ENCODE results near the gene SSC5D. TPM values are rescaled to one million over a fixed set of nuclear protein-coding genes. Genes with fewer than 3 reads are reported as not detected.
"Not testable (repeated sequence)": the region's sequence is repeated elsewhere in the genome, so short reads cannot be mapped to it uniquely, and the experiment has no call there.

The SSC5D gene
- total and polyA plus RNA-seq, 8 donors: 0.60 to 5.3 (median 1.4) TPM

GRCh38 chr19:55493052-55493644 lies 4.9 kb downstream of the SSC5D start:
- WGBS, 2 donors: 35 to 52% methylated on average over 18 of the region's 18 CpGs
- H3K27me3 ChIP-seq: peaks cover 0 to 4% (median 0%) of the 10 kb centered on the region in 4 donors
- H3K27ac ChIP-seq: peak overlapping the region in 2 of 4 donors; percentile 12 to 19
- ATAC-seq (peak in 2 of 4 donors; percentile 10 to 29), FAIRE-seq (no peak), DNase-seq (peak in 2 of 6 donors; percentile 10 to 46)
- H3K4me1 ChIP-seq: no peaks in the 10 kb centered on the region
- no peaks in the 10 kb centered on the region for H3K9me3 ChIP-seq
- intact Hi-C loops (cut with DNase I): no loop called here
- H3K4me3 ChIP-seq: no peak overlapping the region
- no peaks in the 10 kb centered on the region for H3K36me3 ChIP-seq
- TF ChIP-seq, protein P1, sequence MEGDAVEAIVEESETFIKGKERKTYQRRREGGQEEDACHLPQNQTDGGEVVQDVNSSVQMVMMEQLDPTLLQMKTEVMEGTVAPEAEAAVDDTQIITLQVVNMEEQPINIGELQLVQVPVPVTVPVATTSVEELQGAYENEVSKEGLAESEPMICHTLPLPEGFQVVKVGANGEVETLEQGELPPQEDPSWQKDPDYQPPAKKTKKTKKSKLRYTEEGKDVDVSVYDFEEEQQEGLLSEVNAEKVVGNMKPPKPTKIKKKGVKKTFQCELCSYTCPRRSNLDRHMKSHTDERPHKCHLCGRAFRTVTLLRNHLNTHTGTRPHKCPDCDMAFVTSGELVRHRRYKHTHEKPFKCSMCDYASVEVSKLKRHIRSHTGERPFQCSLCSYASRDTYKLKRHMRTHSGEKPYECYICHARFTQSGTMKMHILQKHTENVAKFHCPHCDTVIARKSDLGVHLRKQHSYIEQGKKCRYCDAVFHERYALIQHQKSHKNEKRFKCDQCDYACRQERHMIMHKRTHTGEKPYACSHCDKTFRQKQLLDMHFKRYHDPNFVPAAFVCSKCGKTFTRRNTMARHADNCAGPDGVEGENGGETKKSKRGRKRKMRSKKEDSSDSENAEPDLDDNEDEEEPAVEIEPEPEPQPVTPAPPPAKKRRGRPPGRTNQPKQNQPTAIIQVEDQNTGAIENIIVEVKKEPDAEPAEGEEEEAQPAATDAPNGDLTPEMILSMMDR (IDR thresholded peaks at IDR 0.05): no peak

DNA sequence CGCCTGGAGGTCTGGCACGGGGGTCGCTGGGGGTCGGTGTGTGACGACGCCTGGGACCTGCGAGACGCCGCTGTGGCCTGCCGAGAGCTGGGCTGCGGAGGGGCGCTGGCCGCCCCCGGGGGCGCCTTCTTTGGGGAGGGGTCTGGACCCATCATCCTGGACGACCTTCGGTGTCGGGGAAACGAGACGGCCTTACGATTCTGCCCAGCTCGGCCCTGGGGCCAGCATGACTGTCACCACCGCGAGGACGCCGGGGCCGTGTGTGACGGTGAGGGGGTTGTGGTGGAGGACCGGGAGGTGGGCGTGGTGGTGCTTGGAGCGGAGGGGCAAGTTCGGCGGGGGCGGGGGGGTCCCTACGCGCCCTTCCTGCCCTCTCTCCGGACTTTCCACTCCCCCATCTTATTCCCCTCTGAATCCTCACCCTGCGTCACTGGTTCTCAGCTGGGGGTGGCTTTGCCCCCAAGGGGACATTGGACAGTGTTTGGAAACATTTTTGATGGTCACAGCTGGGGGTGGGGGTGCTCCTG lies 5.5 kb downstream of the SSC5D start:
- WGBS, 2 donors: 29 to 46% methylated on average over 30 to 33 of the region's 38 CpGs
- TF ChIP-seq, protein P1 (IDR thresholded peaks at IDR 0.05): no peak
- no peaks in the 10 kb centered on the region for H3K36me3 ChIP-seq
- no peak overlapping the region for H3K4me3 ChIP-seq
- H3K9me3 ChIP-seq: no peaks in the 10 kb centered on the region
- ATAC-seq: no peak
- H3K27me3 ChIP-seq: peaks cover 0 to 4% (median 0%) of the 10 kb centered on the region in 4 donors
- peak in 1 of 6 donors; percentile 20 for DNase-seq
- no peak for FAIRE-seq
- intact Hi-C loops (cut with DNase I): no loop called here
- peak overlapping the region in 2 of 4 donors; percentile 12 to 19 for H3K27ac ChIP-seq
- H3K4me1 ChIP-seq: no peaks in the 10 kb centered on the region

DNA sequence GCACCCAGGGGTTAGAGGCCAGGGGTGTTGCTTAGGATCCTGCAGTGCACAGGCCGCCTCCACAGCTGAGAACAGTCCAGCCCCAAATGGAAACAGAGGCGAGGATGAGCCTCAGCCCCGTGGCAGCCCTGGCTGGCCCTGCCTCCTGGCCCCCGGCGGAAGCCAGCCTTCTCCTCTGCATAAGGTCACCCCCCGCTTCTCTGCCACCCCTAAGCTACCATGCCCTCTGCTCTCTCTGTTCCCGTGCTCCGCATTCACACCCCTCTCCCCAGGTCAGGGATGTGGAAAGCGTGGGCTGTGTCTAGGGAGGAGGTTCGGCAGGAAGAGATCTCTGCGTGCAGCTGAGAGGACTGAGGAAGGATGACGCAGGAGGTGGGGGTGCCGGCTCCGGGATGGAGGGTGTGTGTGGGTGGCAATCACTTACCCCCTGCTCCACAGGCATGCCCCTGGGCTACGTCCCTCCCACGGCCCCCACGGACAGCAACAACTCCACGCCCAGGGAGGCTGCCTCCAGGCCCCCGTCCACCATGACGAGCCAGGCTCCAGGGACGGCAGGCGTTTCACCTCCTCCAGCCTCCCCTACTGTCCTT lies 6.0 kb downstream of the SSC5D start:
- DNase-seq (peak in 2 of 6 donors; percentile 31 to 64), FAIRE-seq (no peak), ATAC-seq (peak in 3 of 4 donors; percentile 13 to 36 (median 28))
- intact Hi-C loops (cut with DNase I): no loop called here
- peak overlapping the region in 1 of 4 donors; percentile 19 for H3K27ac ChIP-seq
- H3K4me1 ChIP-seq: no peaks in the 10 kb centered on the region
- peak overlapping the region in 1 of 4 donors; percentile 3 for H3K4me3 ChIP-seq
- H3K36me3 ChIP-seq: no peaks in the 10 kb centered on the region
- peaks cover 0 to 4% (median 0%) of the 10 kb centered on the region in 4 donors for H3K27me3 ChIP-seq
- no peaks in the 10 kb centered on the region for H3K9me3 ChIP-seq
- WGBS, 2 donors: 36 to 45% methylated on average over 22 of the region's 22 CpGs
- TF ChIP-seq, protein P1 (IDR thresholded peaks at IDR 0.05): no peak

- intact Hi-C loops (cut with DNase I): no loop called here
- peaks cover 0 to 1% (median 0%) of the 10 kb centered on the region in 4 donors for H3K27me3 ChIP-seq
- H3K4me1 ChIP-seq: no peaks in the 10 kb centered on the region
- FAIRE-seq (no peak), DNase-seq (peak in 1 of 6 donors; percentile 3), ATAC-seq (no peak)
- no peak overlapping the region for H3K27ac ChIP-seq
- H3K36me3 ChIP-seq: no peaks in the 10 kb centered on the region
- TF ChIP-seq, protein P1 (IDR thresholded peaks at IDR 0.05): no peak
- H3K9me3 ChIP-seq: no peaks in the 10 kb centered on the region
- 67 to 75% methylated on average over 11 of the region's 11 CpGs for WGBS, 2 donors
- H3K4me3 ChIP-seq: no peak overlapping the region
These were observed 7.6 kb downstream of the SSC5D start for GRCh38 chr19:55495646-55496349.

DNA sequence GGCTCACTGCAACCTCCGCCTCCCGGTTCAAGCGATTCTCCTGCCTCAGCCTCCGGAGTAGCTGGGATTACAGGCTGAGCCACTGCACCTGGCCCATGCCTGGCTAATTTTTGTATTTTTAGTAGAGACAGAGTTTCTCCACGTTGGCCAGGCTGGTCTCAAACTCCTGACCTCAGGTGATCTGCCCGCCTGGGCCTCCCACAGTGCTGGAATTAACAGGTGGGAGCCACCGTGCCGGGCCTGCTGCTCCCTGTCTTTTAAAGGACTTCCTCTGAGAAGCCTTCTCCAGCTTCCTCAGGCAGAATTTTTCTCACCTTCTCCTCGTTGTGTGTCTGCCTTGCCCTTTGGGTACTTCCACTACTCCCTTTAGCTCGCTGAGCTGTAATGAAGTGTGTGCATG lies 8.6 kb downstream of the SSC5D start:
- H3K27me3 ChIP-seq; ATAC-seq; H3K9me3 ChIP-seq; H3K4me1 ChIP-seq; H3K27ac ChIP-seq; H3K4me3 ChIP-seq; FAIRE-seq; H3K36me3 ChIP-seq; intact Hi-C loops (cut with DNase I): not testable (repeated sequence)
- WGBS, 2 donors: 76 to 77% methylated on average over 10 of the region's 10 CpGs
- DNase-seq: peak in 1 of 6 donors; percentile 3
